Measurements from ENCODE around the gene IL22RA2.

The IL22RA2 gene

DNA sequence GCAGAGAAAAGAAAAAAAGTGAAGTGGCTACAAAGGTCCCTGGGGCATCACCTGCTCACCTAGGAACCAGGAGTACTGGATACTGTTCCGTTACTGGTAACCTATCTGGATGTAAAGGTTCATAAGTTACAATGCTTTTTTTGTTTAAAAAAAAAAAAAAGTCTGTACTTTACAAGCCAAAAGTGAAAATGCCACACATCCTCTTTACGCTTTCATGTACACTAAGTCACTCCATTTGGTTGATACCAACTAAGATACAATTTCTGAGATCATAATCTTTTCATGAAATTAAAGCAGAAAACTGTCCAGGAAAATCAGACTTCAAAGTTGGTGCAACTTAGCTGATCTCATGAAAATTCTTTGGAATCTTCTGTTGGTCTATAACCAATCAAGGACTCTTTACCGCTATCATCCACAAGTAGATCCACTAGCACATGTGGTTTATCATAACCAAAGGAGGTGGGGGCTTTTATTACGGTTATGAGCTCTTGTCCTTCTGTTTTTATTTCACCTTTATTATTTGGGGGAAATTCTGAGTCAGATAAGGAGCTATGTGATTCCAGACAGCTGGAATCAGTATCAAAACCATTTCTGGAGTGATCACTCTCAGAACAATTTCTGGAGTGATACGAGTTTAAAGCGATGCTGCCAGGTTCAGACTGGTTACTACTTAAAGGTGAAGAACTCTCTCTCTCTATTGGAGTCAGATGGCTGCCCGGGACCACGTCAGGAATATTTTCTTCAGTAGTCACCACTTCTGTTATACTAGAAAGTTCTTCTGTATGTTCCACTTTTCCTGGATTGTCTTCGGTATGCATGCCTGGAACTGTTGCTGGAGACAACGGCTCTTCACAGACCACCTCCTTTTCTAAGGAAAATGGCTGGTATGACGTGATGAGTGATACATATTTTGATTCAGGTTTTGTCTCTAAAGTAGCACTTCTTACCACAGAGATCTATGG is 24.5 kb upstream of the IL22RA2 start:
- DNase-seq = no peak

DNA sequence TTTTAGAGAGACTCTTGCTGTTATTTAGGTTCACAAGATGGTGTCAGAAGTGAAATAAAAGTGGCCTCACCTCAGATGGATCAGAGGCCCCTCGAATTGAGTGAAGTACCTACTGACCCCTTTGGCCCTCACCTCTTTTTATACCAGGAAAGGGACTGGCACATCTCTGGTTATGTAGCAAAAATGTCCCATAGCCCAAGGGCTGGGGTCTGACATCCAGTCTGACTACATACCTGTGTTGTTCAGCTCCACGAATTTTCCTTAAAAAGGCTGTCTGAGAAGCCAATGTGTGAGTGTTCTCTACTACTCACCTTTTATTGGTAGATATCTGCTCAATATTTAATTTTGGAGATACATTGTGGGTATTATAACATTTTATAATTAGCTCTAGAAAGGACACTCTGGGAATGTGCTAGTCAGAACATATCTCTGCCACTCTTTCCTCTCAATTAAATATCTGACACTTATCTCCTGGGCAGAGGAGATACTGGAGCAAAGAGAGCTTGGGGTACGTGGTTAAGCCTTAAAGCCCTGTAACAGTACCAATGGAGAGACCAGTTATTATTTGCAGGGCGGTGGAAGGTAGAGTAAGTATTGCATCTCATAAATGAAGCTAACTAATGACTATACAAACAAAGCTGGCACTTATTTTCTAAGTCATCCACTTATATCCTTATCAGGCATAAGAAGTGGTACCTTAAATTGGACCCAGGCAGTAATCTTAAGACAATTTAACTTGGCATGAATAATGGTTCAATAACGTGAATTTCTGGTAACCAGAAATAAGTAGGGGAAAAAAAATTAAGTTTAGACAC is 20.0 kb upstream of the IL22RA2 start:
- no peak for DNase-seq

DNA sequence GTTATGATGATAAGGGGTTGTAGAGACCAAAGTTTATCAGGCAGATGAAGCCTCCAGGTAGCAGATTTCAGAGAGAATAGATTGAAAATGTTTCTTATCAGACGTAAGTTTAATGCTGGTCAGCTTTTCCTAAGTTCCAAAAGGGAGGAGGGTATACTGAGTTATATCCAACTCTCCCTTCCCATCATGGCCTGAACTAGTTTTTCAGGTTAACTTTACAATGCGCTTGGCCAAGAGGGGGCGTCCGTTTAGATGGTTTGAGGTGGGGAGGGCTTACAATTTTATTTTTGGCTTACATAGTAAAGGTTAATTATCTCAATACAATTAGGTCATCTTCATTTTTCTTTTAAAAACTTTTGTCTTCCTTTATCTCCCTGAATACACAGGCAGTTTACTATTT is 19.4 kb upstream of the IL22RA2 start:
- DNase-seq = no peak

DNA sequence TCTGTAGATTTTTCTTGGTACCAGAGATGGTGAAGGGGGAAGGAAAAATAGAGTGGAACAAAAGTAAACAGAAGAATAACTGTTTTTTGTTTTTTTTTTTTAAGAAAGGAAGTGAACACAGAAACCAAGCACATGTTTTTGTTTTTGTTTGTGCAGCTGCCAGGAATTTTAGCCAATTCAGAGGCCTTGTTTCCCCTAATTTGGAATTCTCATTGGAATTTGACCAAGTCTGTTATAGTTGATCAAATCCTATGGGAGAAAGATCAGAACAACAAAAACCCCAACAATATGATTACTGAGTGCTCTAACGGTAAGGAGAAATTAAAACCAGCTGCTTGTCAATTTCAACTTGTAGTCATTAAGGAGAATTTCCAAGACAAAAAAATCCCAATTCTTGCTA is 18.2 kb upstream of the IL22RA2 start:
- no peak for DNase-seq

DNA sequence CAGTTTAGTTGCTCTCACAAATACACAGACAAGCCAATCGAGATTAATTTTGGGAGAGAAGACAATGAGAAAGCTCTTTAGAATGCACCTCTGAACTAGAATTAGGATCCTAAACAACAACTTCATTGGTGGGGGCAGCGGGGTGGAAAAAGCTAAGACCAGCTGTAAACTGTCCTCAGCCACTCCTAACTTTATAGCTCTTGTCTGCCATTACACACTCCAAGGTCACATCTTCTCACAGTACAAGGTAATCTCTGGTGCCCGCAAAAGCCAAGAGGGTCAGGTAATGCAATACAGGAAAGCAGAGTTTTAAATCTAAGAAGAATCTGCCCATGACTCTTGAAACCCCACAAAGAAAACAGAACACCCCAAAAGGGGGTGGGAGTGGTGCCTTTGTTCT is 17.8 kb upstream of the IL22RA2 start:
- no peak for DNase-seq

DNA sequence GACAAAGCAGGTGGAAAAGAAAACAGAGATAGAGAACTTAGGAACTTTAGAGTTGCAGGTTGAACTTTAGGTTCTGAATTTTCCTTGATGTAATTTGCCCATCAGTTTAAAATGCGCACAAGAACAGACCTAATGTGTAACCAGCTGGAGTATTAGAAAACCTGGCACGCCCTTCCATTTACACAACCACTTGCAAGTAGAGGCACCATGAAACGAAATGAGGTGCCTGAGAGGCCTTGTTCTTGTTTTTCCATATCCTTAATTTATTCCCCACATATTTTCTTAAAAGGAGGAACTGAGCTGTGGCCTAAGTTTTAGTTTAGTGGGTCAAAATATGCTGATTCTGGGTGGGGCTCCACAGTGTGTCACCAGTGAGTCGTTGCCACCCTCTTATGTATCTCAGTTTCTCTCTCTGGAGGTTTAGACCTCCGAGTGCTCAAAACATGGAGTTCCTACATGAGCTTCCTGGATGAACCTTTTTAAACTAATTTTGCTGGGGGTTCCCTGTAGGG is 17.2 kb upstream of the IL22RA2 start:
- DNase-seq = peak in 1 of 2 donors; percentile 54

DNA sequence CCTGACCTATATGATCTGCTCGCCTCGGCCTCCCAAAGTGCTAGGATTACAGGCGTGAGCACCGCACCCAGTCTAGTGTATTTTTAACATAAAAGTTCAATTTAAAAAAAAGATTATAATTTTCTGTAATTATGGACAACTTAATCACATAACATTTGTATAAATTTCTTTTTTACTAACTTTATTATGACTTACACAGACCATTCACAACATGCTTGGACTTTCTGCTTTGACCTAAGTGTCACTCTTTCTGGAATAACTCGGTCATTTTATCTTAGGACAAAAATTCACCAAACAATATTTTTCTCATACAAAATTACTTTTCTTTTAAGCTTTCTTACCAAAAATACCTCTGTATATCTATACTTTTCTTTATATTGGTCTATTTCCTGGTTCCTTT is 15.4 kb upstream of the IL22RA2 start:
- peak in 1 of 2 donors; percentile 21 for DNase-seq

DNA sequence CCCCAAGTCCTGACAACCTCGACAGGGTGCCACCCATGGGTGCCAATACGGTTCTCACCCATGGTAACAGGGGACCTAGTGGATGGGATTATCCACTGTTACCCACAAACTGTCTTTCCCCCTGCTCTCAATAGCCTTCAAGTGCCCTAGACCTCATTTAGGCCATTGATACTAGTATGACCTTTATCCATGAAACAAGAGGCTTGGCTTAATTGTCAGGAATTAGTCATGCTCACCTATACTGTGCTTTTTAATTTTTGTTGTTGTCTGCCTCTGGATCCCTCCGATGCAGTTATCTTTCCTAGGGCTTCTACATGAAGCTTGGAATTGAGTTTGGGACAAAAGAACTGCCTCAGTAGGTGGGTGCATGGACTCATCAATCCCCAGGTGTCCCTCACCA is 11.8 kb upstream of the IL22RA2 start:
- no peak for DNase-seq

DNA sequence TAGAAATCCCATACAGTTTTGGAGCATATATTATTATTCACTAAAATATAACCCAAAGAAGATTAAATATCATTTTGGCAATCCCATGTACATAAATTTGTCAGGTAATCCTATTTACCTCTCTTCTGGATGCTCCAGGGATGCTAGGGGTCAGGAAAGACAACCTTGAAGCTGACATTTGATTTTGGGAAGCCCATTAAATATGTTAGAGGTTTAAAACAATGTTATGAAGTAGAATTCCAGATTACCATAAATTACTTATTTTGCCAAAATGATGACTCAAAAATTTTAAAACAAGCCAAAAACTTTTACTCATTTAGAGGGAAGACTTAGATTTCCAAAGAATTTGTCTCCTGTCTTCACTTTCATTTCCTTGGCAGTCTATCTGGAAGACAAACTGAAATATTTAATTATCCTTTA is 9.2 kb upstream of the IL22RA2 start:
- DNase-seq = no peak

DNA sequence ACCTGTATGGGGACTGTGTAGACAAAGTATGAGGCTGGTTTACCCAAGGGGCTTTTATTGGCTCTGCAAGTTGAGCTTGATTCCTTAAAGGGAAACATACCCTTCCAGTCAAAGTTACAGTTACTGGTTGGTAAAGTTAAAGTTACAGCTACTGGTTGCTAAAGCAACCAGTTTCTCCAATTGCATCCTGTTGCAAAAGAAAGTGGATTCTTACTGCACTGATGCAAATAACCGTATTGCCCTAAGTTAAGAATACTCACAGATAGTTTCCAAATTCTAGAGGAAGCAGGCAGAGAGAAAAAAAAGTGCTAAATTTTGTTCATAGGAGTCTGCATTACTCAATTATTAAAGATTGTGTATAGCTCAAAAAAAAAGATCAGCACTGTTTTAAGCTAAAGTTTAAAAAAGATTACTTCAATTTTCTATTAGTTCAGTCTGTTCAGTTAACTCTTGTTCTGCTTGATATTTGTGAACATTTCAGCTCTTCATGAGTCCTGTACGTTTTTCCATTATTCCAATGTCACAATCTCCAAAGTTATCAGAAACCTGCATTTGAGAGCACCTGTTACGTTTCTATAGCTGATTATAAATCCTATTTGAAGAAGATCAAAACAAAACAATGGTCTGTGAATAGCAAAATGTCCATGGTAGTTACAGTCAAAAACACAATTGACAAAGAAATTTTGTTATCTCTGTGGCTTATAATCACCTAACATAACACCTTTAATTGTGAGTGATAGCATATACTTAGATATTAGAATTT is 8.6 kb upstream of the IL22RA2 start:
- DNase-seq = peak in 1 of 2 donors; percentile 80

DNA sequence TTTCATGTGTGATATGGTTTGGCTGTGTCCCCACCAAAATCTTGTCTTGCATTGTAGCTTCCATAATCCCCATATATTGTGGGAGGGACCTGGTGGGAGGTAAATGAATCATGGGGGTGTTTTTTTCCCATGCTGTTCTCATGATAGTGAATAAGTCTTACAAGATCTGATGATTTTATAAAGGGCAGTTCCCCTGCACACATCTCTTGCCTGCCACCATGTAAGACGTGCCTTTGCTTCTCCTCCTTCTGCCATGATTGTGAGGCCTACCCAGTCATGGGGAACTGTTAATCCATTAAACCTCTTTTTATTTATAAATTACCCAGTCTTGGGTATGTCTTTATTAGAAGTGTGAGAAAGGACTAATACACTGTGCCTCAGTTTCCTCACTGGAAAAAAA is 4.2 kb upstream of the IL22RA2 start:
- no peak for DNase-seq

DNA sequence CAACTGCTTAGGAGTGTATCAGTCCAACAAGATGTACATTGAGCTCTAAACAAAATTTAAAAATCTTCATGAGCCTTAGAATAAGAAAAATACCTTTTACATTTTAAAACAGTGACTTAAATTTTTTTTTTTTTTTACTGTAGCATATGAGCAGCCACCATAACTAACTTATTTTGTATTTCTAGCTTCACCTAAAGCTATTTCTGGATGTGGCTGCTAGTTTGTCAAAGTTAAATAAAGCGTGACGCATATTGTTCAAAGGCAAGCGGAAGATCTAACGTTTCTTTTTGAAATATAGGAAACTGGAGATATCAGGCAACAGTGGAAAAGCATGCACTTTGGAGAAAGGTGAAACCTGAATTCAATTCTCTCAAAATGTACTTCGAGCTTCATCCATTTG is 3.3 kb upstream of the IL22RA2 start:
- DNase-seq = no peak

DNA sequence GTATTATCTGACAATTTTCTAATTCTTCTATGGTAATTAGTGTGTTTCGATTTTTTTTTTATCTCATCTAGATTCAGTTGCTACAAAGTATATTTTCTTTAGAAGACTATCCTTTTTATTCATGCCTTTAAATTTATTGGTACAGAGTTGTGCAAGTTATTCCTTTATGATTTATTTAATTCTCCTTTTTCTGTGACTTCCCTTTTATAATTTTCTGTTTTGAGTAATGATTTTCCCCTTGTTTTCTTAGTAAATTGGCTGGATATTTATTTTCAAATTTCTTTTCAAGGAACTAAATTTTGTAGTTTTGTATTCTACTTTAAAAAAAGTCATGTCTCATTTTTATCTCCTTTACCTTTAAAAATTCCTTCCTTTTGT is 2.4 kb upstream of the IL22RA2 start:
- DNase-seq = peak in 1 of 2 donors; percentile 53

DNA sequence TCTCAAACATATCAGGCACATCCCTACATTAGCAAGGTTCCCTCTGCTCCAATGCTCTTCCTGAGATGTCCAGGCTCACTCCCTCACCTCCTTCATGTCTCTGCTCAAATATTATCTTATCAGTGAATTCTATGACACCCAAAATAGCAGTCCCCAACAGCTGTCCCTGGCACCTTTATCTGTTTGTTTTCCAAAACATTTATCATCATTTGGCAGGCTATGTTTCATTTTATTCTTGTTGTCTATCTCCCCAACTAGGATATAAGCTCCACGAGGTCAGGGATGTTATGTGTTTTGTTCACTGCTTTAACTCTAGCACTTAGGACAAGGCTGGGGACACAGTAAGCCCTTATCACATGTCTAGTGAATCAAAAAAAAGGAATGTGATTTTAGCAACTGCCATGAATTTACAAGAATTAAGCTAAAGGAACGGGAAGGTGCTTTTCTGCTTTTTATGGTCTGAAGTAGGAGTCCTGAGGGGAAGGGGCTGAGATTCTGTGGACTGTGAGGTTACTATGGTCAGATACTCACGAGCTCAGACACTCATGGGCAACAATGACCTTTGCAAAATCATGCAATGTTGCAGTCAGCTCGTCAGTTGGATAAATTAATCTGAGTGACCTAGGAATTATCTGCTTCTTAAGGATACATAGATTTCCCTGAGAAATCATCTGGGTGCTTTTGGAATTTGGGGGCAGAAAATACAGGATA is 1.9 kb upstream of the IL22RA2 start:
- no peak for DNase-seq

DNA sequence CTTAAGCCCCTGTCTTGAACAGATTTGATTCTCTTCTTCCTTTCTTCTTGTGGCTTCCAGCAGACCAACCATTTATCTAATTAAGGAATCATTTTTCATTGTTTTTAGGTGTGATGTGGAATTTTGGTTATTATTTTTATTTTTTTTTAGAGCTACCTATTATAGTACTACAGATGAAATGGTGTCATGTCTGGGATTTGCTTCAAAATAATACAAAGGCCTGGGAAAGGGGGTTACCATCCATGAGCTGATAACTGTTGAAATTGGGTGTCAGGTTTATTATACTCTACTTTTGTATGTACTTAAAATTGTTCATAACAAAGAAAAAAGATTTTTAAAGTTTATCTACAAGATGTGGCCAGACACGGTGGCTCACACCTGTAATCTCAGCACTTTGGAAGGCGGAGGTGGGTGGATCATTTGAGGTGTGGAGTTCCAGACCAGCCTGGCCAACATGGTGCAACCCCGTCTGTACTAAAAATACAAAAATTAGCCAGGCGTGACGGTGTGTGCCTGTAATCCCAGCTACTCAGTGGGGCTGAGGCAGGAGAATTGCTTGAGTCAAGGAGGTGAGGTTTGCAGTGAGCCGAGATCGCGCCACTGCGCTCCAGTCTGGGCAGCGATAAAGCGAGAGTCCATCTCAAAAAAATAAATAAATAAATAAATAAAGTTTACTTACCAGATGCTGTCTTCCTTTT is 561 bp downstream of the IL22RA2 start:
- DNase-seq = no peak

DNA sequence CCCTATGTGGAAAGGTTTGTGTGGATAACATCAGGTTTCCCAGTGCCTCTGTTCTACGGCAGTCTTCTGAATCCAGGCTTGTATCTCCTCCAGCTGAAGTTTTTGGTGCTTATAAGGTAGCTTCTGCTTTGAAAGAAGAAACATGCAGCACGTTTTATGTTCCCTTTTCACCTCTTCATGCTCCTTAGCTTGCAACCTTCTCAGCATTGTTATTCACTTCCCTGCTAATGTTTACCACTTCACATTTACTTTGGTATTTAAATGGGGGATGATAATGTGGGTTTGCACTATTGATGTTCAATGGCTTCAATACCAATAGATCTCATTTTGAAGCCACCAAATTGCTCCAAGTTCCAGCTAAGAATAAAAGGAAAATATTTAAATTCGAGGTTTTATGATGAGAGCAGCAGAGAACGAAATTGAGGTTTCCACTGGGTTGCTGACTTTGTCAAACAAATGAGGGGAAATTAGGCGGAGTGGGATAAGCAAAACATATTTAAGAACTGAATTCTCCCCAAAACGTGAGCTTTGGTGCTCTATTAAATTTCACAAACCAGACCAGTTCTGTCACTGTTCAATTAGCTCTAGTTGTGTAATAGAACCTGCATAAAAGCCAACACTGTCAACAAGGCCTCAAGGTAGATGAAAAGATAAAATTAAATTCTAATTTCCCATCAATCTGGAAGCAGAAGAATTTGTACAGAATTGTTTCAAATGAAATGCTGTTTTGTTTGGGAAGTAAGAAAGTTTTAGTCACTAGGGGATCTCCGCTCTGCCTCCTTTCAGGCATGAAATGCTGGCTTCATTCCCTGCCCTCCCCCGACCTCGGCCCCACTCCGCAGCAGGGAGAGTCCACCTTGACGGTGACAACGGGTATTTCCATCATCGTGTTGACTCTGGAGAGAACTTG is 1.4 kb downstream of the IL22RA2 start:
- no peak for DNase-seq

DNA sequence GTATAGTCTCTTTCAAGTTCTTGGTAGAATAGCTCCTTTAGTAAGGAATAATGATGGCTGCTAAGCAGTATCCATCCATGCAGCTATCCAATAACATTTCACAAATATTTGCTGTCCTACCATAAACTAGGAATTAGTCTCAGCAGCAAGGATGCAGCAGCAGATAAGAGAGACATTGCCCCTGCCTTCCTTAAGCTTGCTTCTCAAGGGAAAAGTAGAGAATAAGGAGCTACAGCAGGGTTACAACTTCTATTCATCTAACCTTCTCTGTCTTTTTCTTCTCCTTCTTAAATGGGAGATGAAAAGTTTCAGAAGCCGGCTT is 2.4 kb downstream of the IL22RA2 start:
- DNase-seq = no peak

DNA sequence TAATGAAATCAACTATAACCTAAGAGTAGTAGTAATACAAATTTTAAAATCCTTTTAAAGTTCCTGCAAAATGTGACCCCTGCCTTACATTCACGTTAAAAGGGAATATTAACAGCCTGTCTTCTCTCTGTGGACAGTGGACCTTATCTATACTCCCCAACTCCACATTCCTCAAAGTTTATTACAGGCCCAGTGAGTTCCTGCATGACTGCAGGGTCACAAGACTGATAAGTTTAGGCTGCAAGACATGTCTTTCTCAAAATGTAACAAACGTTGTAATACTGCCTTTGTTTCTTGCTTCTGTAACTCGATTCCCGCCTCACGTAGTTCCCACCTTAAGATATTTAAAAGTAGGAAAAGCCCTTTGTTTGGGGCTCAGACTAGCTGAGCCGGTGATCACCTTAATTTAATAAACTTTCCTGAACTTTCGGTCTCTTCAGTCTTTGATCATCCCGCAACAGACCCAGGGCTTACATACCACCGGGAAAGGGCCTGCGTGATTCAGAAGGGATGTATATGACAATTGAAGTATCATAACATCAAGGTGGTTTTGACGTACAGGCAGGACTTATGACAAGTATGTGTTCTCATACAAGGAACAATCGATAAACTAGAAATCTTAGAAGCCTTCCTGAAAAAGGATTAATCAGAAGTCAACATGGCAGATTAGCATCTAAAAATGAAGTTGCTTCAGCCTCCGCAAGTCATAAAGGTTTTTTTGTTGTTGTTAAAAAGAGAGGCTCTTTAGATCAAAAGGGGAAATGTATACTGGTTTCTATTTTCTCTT is 3.0 kb downstream of the IL22RA2 start:
- DNase-seq = no peak

DNA sequence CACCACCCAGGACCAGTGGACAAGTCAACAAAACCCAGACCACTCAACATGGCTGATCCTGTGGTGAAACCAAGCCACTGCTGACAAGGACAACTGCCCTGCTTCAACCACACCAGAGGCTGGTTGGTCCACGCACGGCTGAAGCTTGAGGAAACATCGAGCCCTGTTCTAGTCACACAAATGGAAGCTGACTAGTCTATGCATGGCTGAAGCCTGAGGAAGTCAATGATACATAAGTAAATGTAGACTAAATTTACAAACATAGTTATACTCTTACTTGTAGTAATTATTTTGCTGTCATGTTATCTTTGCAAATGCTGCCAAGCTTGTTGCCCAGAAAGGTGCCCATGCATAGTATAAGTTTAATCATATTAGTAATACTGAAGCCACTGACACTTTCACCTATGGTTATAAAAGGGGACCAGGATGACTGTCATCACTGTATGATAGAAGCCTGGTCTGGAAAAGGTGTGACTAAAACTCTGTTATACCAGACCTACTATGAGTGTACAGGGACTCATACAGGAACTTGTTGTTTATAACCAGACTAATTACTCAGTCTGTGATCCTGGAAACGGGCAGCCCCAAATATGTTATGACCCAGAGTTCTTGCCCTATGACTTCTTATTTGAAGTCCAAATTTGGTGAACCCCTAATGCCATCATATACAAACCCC is 5.6 kb downstream of the IL22RA2 start:
- DNase-seq = no peak

Measured in inflammatory macrophage (primary cell).